Left lobe of liver (tissue), 2 donors: ENCODE measurements around the gene XPR1. TPM values are rescaled to one million over a fixed set of nuclear protein-coding genes. Genes with fewer than 3 reads are reported as not detected.
"Not testable (repeated sequence)": the region's sequence is repeated elsewhere in the genome, so short reads cannot be mapped to it uniquely, and the experiment has no call there.

Source experiments
- ATAC-seq: fragments of 200-7000 bp; cut with Tn5 transposase; one replicate; pipeline ENCODE4 v1.9.1; 2020; ENCODE audit warnings: mild to moderate bottlenecking, moderate library complexity
- DNase-seq: peaks from one replicate; pipeline ENCODE4 v3.0.0-alpha.2; 2020; ENCODE audit warnings: low spot score
- total RNA-seq: library from RNA; stranded (reverse); gene quantifications from one replicate; pipeline ENCODE4 v1.2.1, GENCODE V29; 2021
- donor health status: DM: no; HTN: no; CAD: no; lungs with moderate emphysema.
- donor health status: DM: no; HTN: yes; CAD: no.

The XPR1 gene
- total RNA-seq, 1 donor from 2014 or later: 7.4 TPM

DNA sequence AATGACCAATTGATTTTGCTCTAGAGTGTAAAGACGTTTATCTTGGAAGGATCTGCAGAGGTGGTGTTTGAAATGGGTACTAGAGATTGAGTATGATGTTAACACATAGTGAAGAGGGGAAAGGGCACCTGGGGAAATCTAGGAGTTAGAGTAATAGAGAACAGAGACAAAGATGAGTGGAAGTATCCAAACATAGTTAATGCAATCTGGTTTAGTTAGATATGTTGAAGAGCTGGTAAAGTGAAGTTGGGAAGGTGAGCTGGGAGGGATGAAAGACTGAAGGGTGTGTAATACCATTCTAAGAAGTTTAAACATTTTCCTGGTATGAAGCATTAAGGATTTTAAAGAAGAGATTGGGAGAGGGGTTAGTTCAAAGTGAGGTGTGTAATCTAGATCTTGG is 11.0 kb downstream of the XPR1 start:
- ATAC-seq: no peak
- DNase-seq: no peak

DNA sequence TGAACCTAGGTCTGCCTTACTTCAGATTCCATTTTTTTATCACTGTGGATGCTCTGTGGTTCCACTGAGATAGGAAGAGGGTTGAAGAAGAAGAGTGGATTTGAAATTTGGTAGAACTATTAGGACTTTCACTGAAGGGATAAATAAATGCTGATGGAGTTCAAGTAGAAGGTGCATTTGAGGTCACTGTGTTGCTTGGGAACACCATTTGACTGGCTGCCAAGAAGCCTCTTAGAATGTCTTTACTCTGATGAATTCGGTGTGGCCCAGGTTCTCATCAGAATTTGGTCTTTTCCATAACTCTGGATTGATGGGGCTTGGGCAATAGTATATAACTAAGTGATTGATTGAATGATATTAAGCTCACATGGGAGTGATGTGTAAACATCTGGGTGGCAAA is 11.9 kb downstream of the XPR1 start:
- ATAC-seq (no peak), DNase-seq (no peak)

DNA sequence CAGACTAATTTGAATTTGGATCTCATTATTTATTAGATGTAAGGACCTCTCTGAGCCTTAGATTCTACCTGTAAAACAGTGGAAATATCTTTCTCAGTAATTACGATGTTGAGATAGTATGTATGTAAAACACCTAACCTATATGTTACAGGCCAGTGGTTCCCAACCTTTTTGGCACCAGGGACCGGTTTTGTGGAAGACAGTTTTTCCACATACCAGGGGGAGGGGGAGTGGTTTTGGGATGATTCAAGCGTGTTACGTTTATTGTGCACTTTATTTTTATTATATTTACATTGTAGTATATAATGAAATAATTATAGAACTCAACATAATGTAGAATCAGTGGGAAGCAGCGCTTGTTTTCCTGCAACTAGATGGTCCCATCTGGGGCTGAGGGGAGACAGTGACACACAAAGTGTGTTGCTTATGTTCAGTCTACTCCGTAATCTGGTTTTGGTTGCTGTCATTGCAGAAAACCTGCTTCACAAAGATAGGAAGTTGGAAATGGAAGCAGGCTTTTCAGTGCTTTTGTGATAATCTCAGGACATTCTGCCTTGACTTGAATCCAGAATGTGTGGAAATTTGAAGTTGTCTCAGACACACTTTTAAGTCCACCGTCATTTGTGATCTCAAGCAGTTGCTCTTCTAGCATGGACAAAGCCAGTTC is 12.8 kb downstream of the XPR1 start:
- DNase-seq (no peak), ATAC-seq (no peak)

DNA sequence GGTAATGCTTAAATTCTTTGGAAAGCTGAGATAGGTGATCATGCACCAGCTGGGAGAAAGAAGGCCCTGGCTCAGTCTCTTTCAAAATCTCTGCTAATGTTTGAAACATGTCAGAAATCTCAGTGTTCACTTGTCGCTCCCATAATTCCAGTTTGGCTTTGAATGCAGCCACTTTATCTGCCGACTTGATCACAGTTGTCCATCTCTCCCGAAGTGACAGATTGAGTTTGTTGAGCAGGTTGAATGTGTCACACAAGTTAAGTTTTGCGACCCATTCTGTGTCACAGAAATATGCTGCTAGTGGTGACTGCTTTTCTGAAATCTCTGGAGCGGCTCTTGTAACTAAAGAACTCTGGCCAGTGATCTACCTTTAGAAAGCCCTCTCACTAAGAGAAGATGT is 13.4 kb downstream of the XPR1 start:
- ATAC-seq, DNase-seq: not testable (repeated sequence)

DNA sequence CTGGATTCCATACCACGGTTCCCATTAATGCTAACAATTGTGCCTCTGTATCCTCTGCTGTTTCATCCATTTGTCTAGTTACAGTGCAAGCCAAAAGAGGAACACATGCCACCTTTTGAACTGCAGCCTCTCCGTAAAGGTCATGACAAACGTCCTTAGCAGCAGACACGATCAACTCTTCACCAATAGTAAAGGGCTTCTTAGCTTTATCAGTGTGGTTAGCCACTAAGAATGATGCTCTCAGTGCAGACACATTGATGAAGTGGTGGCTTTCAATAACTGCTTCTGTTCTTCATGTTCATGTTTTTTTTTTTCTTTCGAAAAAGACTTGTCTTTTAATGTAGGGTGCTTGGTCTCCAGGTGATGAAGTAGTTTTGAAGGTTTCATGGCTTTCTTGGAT is 14.3 kb downstream of the XPR1 start:
- DNase-seq (no peak), ATAC-seq (no peak)

DNA sequence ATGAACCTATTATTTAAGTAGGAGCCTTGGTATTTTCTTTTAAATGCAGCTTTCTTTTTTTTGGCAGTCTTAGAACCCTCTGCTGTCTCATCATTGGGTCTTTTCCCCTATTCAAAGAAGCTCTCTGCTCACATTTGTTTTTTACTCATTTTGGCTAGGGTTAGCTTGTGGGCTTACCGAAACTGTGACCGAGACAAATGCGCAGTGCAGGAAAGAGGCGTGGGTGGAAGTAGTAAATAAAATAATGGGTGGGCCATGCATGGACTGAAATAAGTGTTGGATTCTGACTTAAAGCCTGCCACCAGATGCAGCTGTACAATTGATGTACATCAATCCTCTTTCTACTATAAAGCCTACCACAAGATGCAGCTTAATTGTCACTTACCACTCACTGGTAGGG is 14.7 kb downstream of the XPR1 start:
- no peak for ATAC-seq
- DNase-seq: no peak

DNA sequence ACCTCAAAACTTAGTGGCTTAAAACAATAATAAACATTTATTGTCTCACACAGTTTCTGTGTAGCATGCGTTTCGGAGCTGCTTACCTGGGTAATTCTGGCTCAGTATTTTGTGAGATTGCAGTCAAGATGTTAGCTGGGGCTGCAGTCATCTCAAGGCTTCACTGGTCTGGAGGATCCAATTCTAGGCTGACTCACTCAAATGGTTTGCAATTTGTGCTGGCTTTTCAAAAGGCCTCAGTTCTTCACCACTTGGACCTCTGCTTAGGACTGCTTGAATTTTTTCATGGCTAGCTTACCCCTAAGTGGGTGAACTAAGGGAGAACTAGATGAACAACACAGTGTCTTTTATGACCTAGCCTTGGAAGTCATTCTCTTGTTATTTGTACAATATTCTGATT is 21.0 kb downstream of the XPR1 start:
- DNase-seq: no peak
- ATAC-seq: no peak

DNA sequence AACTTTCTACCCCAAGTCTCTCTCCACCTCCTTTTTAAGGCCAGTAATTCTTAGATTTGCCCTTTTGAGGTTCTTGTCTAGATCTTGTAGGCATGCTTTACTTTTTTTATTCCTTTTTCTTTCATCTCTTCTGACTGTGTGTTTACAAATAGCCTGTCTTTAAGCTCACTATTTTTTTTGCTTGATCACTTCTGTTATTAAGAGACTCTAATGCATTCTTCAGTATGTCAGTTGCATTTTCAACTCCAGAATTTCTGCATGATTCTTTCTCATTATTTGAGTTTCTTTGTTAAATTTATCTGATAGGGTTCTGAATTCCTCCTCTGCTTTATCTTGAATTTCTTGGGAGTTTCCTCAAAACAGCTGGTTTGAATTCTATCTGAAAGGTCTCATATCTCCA is 30.9 kb downstream of the XPR1 start:
- DNase-seq (no peak), ATAC-seq (no peak)

DNA sequence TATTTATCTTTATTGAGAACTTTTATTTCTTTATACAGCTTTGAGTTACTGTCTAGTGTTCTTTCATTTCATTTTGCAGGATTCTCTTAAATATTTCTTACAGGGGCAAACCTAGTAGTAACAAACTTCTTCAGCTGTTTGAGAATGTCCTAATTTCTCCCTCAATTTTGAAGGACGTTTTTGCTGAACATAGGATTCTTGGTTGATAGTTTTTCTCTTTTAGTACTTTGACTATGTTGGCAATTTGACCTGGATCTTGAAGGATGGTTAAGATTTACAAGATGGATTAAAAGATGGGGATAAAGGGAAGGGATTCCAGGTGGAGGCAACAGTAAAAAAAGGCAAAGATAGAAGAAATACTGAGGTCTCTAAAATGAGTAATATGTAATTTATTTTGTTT is 38.9 kb downstream of the XPR1 start:
- no peak for ATAC-seq
- DNase-seq: no peak

DNA sequence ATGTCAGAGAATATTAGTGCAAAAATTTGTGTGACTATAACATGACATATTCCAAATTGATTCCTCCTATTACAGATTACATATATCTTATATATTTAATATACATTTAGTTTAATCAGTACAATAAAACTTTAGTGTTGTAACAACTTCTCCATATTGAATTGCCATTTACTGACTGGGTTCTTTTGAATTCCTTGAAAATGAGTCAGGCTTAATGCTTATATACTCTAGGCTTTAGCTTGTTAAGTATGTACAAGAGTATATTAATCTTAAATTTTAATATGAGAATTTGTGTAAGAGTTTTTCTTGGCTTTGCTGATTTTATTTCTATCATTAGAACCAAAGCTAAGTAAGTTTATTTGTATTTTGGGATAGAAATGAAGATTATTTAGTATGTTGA is 40.3 kb downstream of the XPR1 start:
- ATAC-seq (no peak), DNase-seq (no peak)

DNA sequence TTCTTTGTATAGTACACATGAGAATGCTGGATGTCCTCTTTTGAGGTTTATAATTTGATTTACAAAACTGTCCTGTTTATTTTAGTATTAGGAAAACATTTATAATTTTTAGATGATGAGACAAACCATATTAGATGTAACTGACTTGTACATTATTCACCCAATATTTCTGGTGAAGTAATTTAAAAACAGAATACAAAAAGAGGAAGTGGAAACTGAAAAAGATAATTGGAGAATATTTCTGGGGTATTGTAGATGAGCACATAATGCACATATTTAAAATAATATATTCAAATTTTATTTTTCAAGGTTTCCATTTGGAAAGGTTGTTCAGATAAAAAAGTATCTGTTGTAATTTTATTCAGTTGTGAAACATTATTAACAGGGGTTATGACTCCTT is 40.7 kb downstream of the XPR1 start:
- DNase-seq: no peak
- ATAC-seq: no peak

DNA sequence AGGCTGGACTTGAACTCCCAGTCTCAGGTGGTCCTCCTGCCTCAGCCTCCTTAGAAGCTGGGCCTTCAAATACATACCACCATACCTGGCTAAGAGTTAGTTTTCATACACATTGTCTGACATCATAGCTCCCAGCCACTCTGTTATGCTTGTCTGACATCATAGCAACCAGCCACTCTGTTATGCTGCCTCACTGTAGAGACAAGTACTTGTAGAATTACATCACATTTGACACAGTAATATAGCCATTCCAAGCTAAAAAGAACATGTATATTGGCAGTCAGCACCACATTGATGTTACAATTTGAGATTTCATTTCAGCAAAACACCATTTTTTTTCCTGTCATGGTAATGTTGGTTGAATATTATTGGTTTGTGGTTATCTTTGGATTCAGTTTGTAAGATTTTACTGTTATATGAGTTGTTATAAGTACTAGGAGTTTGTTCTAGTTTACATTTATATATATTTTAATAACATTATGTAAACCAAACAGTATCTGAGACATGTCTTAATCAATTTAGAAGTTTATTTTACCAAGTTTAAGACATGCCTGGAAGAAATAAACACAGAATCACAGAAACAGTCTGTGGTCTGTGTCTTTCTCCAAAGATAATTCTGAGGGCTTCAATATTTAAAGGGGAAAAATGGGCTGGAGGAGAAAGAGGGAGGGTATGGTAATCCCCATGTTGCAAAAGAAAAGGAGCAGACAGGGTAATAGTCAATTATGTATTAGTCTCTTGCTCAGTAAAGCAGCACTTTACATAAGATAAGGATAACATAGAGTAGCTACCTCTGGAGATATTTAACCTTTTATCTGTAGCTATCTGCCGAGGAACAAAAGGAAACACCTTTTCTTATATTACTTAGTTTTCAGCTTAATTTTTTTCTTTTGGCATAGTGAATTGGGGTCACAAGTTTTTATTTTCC is 43.0 kb downstream of the XPR1 start:
- ATAC-seq (no peak), DNase-seq (no peak)

DNA sequence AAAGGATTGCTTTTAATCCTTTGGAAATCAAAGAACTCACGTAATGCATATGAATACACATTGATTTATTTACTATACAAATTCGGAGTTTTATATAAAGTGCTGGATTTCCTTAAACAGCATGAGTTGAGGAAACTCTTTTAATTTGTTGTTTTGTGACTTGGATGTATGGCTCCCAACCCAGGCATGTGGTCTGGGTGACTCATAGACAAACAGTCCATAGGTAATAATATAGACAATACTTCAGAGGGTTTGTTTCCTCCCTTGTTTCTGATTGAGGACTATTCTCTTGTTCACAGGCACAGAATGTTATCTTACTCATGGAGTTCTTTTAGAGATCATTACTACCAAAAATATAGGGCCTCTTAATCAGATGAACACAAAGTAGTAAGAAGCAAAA is 43.8 kb downstream of the XPR1 start:
- ATAC-seq: no peak
- DNase-seq: no peak

DNA sequence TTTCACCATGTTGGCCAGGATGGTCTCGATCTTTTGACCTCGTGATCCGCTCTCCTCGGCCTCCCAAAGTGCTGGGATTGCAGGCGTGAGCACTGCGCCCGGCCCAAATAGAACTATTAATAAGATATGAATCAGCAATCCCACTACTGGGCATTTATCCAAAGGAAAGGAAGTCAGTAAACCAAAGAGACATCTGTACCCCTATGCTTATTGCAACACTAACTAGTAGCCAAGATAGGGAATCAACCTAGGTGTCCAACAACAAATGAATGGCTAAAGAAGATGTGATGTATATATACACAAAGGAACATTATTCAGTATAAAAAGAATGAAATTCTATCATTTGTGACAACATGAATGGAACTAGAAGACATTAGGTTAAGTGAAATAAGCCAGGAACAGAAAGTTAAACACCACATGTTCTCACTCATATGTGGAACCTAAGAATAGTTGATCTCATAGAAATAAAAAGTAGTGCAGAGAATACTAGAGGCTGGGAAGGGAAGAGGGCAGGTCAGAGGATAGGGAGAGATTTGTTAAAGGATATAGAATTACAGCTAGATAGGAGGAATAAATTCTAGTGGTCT is 48.8 kb downstream of the XPR1 start:
- ATAC-seq (no peak), DNase-seq (no peak)

DNA sequence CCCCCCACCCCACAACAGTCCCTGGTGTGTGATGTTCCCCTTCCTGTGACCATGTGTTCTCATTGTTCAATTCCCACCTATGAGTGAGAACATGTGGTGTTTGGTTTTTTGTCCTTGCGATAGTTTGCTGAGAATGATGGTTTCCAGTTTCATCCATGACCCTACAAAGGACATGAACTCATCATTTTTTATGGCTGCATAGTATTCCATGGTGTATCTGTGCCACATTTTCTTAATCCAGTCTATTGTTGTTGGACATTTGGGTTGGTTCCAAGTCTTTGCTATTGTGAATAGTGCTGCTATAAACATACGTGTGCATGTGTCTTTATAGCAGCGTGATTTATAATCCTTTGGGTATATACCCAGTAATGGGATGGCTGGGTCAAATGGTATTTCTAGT is 51.3 kb downstream of the XPR1 start:
- DNase-seq, ATAC-seq: not testable (repeated sequence)

DNA sequence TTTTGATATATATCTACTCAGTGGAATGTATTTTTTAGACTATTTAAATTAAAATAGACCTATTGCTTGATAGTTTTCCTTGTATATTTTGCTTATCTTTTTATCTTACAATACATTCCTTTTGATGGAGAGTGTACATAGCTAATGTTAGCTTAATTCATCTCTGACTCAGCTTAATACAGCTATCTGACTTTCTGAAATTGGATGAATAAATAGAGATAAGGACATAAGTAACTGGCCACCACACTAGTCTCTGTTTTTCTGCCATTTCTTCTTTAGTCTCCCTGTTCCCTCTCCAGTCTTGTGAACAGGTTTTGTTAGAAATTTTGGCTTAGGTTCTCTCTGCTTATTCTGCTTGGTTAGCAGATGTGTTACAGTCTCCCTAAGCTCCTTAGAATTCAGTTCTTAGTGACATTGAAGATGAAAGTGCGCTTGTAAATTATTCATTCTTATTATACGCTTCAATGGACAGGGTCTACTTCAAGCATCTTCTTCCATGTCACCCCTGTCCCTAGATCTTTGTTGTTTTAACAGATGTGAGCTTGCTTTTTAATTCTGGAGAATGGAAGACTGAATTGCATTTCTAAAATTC is 59.6 kb downstream of the XPR1 start:
- no peak for ATAC-seq
- DNase-seq: no peak

DNA sequence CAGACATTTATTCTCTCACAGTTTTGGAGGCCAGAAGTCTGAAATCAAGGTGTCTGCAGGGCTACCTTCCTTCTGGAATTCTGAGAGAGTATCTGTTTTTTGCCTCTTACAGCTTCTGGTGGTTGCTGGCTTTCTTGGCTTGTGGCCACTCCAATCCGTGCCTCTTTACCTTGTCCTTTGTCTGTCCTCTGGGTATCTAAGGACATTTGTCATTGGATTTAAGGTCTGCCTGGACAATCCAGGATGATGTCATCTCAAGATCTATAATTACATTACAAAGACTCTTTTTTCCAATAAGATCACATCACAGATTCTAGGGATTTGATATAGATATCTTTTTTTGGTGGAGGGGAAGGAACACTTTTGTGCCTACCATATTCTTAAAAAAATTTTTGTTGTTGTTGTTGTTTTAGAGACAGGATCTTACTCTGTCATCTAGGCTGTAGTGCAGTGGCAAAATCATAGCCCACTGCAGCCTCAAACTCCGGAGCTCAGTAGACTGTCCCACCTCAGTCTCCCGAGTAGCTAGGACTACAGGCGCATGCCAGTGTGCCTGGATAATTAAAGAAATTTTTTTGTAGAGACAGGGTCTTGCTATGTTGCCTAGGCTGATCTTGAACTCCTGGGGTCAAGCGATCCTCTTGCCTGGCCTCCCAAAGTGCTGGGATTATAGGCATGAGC is 61.9 kb downstream of the XPR1 start:
- ATAC-seq: no peak
- no peak for DNase-seq

DNA sequence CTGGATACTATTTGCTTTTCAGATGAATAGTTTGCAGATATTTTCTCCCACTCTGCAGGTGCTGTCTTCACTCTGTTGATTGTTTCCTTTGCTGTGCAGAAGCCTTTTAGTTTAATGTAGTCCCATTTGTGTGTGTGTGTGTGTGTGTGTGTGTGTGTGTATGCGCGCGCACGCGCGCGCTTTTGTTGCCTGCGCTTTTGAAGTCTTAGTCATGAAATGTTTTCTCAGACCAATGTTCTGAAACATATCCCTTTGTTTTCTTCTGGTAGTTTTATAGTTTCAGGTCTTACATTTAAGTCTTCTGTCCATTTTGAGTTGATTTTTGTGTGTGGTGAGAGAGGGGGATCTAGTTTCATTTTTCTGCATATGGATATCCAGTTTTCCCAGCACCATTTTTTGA is 63.5 kb downstream of the XPR1 start:
- ATAC-seq (no peak), DNase-seq (no peak)

DNA sequence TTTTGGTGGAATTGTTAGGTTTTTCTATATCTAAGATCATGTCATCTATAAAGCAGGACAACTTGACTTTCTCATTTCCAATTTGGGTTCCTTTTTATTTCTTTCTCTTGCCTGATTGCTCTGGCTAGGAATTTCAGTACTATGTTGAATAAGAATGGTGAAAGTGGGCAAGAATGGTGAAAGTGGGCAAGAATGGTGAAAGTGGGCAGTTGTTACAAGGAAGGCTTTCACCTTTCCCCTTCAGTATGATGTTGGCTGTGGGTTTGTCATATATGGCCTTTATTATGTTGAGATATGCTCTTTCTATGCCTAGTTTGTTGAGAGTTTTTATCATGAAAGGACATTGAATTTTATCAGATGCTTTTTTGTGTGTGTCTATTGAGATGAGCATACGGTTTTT is 64.5 kb downstream of the XPR1 start:
- ATAC-seq (no peak), DNase-seq (no peak)

DNA sequence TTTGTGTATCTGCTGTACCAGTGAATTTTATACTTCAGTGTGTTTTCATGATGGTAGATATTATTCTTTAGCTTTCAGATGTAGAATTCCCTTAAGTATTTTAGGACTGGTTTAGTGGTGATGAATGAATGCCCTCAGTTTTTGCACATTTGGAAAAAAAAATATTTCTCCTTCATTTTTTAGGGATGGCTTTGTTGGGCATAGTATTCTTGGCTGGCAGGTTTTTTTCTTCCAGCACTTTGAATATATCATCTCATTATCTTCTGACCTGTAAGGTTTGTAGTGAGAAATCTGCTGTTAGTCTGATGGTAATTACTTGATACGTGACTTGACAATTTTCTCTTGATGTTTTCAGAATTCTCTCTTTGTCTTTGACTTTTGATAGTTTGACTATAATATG is 66.8 kb downstream of the XPR1 start:
- ATAC-seq: no peak

DNA sequence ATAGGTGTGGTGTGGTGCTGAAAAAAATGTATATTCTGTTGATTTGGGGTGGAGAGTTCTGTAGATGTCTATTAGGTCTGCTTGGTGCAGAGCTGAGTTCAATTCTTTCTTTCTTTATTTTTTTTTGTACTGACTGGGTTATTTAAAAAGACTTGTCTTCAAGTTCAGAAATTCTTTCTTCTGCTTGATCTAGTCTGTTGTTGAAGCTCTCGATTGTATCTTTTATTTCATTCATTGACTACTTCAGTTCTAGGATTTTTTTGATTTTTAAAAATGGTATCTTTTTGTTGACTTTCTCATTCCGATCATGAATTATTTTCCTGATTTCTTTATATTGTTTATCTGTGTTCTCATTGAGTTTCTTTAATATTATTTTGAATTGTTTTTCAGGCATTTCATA is 70.6 kb downstream of the XPR1 start:
- not testable (repeated sequence) for DNase-seq, ATAC-seq

More for the DNA sequence above, 66.8 kb downstream of the XPR1 start:
- no peak for DNase-seq
